Parathyroid adenoma (tissue), 2 donors: Measurements from ENCODE around the gene RABL2B.

Experiments
- H2AFZ ChIP-seq: fragments of 300-600 bp; sonication (generic); one replicate; pipeline ENCODE4 v1.7.0; 2017; ENCODE audit warnings: antibody characterized with exemption, mild to moderate bottlenecking
- H3K27ac ChIP-seq: fragments of 300-600 bp; sonication (generic); one replicate; pipeline ENCODE4 v1.7.0; 2017
- H3K27me3 ChIP-seq: fragments of 300-600 bp; sonication (generic); one replicate; pipeline ENCODE4 v1.7.0; 2017; ENCODE audit warnings: low read length; ENCODE audit not compliant: control insufficient read depth, insufficient read depth
- H3K36me3 ChIP-seq: fragments of 300-600 bp; sonication (generic); one replicate; pipeline ENCODE4 v1.7.0; 2017; ENCODE audit warnings: low read length; ENCODE audit not compliant: control insufficient read depth, insufficient read depth
- H3K4me1 ChIP-seq: fragments of 300-600 bp; sonication (generic); one replicate; pipeline ENCODE4 v1.7.0; 2017; ENCODE audit warnings: control low read depth
- H3K4me2 ChIP-seq: fragments of 300-600 bp; sonication (generic); one replicate; pipeline ENCODE4 v1.7.0; 2017; ENCODE audit warnings: low read length
- H3K4me3 ChIP-seq: fragments of 300-600 bp; sonication (generic); one replicate; pipeline ENCODE4 v1.7.0; 2017; ENCODE audit warnings: low read depth, low read length
- H3K79me2 ChIP-seq: fragments of 300-600 bp; sonication (generic); one replicate; pipeline ENCODE4 v1.7.0; 2017; ENCODE audit warnings: control low read depth
- H3K9ac ChIP-seq: fragments of 300-600 bp; sonication (generic); one replicate; pipeline ENCODE4 v1.7.0; 2017; ENCODE audit warnings: mild to moderate bottlenecking
- H3K9me3 ChIP-seq: fragments of 300-600 bp; sonication (generic); one replicate; pipeline ENCODE4 v1.7.0; 2017; ENCODE audit warnings: low read length; ENCODE audit not compliant: control insufficient read depth
- CTCF ChIP-seq: fragments of 300-600 bp; sonication (generic); IDR thresholded peaks from one replicate; pipeline ENCODE4 v1.7.0; 2017; ENCODE audit warnings: antibody characterized with exemption, mild to moderate bottlenecking
- donor health status: primary hyperparathyroidism.

RABL2B gene

GRCh38 chr22:50732681-50733080, 50.8 kb downstream of the RABL2B start:
- Histone ChIP-seq H3K4me3 (no peak overlapping the region), H3K4me1 (no peaks in the 10 kb centered on the region), H3K79me2 (no peaks in the 10 kb centered on the region), H3K9ac (no peak overlapping the region), H2AFZ (no peak overlapping the region), H3K4me2 (no peak overlapping the region), H3K36me3 (no peaks in the 10 kb centered on the region), H3K9me3 (no peaks in the 10 kb centered on the region), H3K27ac (no peak overlapping the region), H3K27me3 (no peaks in the 10 kb centered on the region)
- TF ChIP-seq CTCF = no peak

GRCh38 chr22:50731811-50732624, 51.4 kb downstream of the RABL2B start:
- Histone ChIP-seq H3K9me3 (no peaks in the 10 kb centered on the region), H3K27ac (no peak overlapping the region), H3K79me2 (no peaks in the 10 kb centered on the region), H2AFZ (no peak overlapping the region), H3K36me3 (no peaks in the 10 kb centered on the region), H3K4me3 (no peak overlapping the region), H3K4me1 (no peaks in the 10 kb centered on the region), H3K9ac (no peak overlapping the region), H3K4me2 (no peak overlapping the region), H3K27me3 (no peaks in the 10 kb centered on the region)
- peak; percentile 67 for TF ChIP-seq CTCF

GRCh38 chr22:50730941-50731661, 52.3 kb downstream of the RABL2B start:
- Histone ChIP-seq H2AFZ (no peak overlapping the region), H3K27ac (no peak overlapping the region), H3K4me2 (no peak overlapping the region), H3K9ac (no peak overlapping the region), H3K9me3 (no peaks in the 10 kb centered on the region), H3K4me3 (no peak overlapping the region), H3K4me1 (no peaks in the 10 kb centered on the region), H3K27me3 (no peaks in the 10 kb centered on the region), H3K36me3 (no peaks in the 10 kb centered on the region), H3K79me2 (no peaks in the 10 kb centered on the region)
- TF ChIP-seq CTCF = no peak

GRCh38 chr22:50730013-50730891, 53.2 kb downstream of the RABL2B start:
- no peak overlapping the region for H3K4me3 ChIP-seq
- no peaks in the 10 kb centered on the region for H3K27me3 ChIP-seq
- H3K79me2 ChIP-seq = no peaks in the 10 kb centered on the region
- H3K9ac ChIP-seq = no peak overlapping the region
- H3K4me2 ChIP-seq = no peak overlapping the region
- H3K36me3 ChIP-seq = no peaks in the 10 kb centered on the region
- no peaks in the 10 kb centered on the region for H3K9me3 ChIP-seq
- TF ChIP-seq CTCF = no peak
- no peaks in the 10 kb centered on the region for H3K4me1 ChIP-seq
- no peak overlapping the region for H2AFZ ChIP-seq
- no peak overlapping the region for H3K27ac ChIP-seq
